NT2/D1 (cell line): ENCODE results near the gene IER5L.

Experiments
- DNase-seq: peaks from one replicate; pipeline ENCODE4 v3.0.0-alpha.2; 2011; ENCODE audit warnings: low read depth, low spot score
- H3K27me3 ChIP-seq: 2 replicates; pipeline ENCODE4 v1.6.0; 2011; ENCODE audit warnings: mild to moderate bottlenecking; ENCODE audit not compliant: insufficient read length, insufficient read depth
- H3K36me3 ChIP-seq: 2 replicates; pipeline ENCODE4 v1.6.1; 2011; ENCODE audit warnings: mild to moderate bottlenecking, low read length, mixed read lengths; ENCODE audit not compliant: insufficient read depth, insufficient read length
- H3K4me1 ChIP-seq: 2 replicates; pipeline ENCODE4 v1.5.1; 2011; ENCODE audit not compliant: insufficient read depth, insufficient read length
- H3K4me3 ChIP-seq: 2 replicates; pipeline ENCODE4 v1.5.1; 2011; ENCODE audit warnings: low read depth; ENCODE audit not compliant: insufficient read length
- H3K9ac ChIP-seq: 2 replicates; pipeline ENCODE4 v1.6.0; 2011; ENCODE audit warnings: low read depth; ENCODE audit not compliant: insufficient read length
- H3K9me3 ChIP-seq: 2 replicates; pipeline ENCODE4 v1.5.1; 2011; ENCODE audit warnings: mild to moderate bottlenecking, low read length; ENCODE audit not compliant: insufficient read depth
- SUZ12 ChIP-seq: IDR thresholded peaks from 2 replicates; pipeline ENCODE4 v1.6.1; 2011; ENCODE audit not compliant: insufficient read length, insufficient read depth; ENCODE audit errors: extremely low read depth
- YY1 ChIP-seq: IDR thresholded peaks from 2 replicates; pipeline ENCODE4 v1.6.1; 2011; ENCODE audit not compliant: insufficient read length, insufficient read depth
- ZNF274 ChIP-seq: IDR thresholded peaks from 2 replicates; pipeline ENCODE4 v1.6.1; 2011; ENCODE audit warnings: mild to moderate bottlenecking, low read depth, low read length

IER5L gene

GRCh38 chr9:129141066-129142041 lies 36.7 kb downstream of the IER5L start:
- Histone ChIP-seq H3K4me3 (peak overlapping the region; percentile 24), H3K9me3 (no peaks in the 10 kb centered on the region), H3K4me1 (peaks cover 41% of the 10 kb centered on the region), H3K36me3 (peaks cover 59% of the 10 kb centered on the region), H3K9ac (peak overlapping the region; percentile 99), H3K27me3 (no peaks in the 10 kb centered on the region)
- no peak for TF ChIP-seq YY1
- no peak for TF ChIP-seq SUZ12
- TF ChIP-seq ZNF274 = no peak
- DNase-seq = no peak

DNA sequence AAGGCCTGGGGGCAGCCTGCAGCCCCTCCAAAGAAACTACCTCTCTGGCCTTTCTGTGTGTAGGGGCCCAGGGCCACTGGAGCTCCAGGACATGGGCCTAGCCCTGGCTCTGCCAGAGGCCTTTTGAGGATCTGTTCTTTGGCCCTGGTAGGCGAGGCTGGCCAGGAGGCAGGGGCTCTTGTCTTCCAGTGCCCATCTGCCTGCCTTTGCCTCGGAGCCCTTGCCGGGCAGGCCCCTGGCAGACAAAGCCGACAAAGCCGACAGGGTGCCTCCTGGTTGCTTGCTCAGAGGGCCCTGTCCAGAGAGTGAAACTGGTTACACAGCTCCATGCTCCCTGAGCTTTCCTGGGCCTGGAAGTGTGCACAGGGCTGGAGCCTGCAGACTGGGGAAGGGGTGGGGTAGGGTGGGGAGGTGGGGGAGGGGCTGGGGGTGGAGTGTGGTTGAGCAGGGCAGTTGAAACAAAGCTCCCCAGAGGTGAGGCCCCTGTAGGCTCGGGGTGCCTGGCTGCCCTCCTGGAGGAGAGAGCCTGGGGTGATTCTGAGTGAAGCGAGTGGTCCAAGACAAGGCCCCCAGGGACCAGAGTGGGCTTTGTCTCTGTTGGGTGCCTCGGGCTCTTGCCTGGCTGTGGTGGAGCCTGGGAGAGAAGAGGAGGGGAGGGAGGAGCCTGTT lies 37.5 kb downstream of the IER5L start:
- Histone ChIP-seq H3K9me3 (no peaks in the 10 kb centered on the region), H3K4me3 (peak overlapping the region; percentile 69), H3K27me3 (no peaks in the 10 kb centered on the region), H3K36me3 (peaks cover 64% of the 10 kb centered on the region), H3K9ac (peak overlapping the region; percentile 99), H3K4me1 (peaks cover 36% of the 10 kb centered on the region)
- no peak for DNase-seq
- TF ChIP-seq SUZ12 (no peak), YY1 (no peak), ZNF274 (no peak)

GRCh38 chr9:129139993-129140396 lies 38.1 kb downstream of the IER5L start:
- Histone ChIP-seq H3K9me3 (no peaks in the 10 kb centered on the region), H3K36me3 (peaks cover 66% of the 10 kb centered on the region), H3K9ac (peak overlapping the region; percentile 99), H3K27me3 (no peaks in the 10 kb centered on the region), H3K4me3 (peak overlapping the region; percentile 69), H3K4me1 (peaks cover 32% of the 10 kb centered on the region)
- peak; percentile 98 for DNase-seq
- TF ChIP-seq YY1 = peak; percentile 82
- no peak for TF ChIP-seq ZNF274

- no peaks in the 10 kb centered on the region for H3K27me3 ChIP-seq
- peak overlapping the region; percentile 27 for H3K4me3 ChIP-seq
- peaks cover 32% of the 10 kb centered on the region for H3K4me1 ChIP-seq
- DNase-seq = peak; percentile 77
- TF ChIP-seq ZNF274 = no peak
- TF ChIP-seq YY1 = no peak
- no peak for TF ChIP-seq SUZ12
- peak overlapping the region; percentile 88 for H3K9ac ChIP-seq
- no peaks in the 10 kb centered on the region for H3K9me3 ChIP-seq
- peaks cover 72% of the 10 kb centered on the region for H3K36me3 ChIP-seq
Observed at GRCh38 chr9:129139233-129139992, 38.6 kb downstream of the IER5L start.

GRCh38 chr9:129138476-129139232 lies 39.4 kb downstream of the IER5L start:
- peaks cover 69% of the 10 kb centered on the region for H3K36me3 ChIP-seq
- H3K9ac ChIP-seq = peak overlapping the region; percentile 51

GRCh38 chr9:129138144-129138462 lies 40.0 kb downstream of the IER5L start:
- H3K27me3 ChIP-seq = no peaks in the 10 kb centered on the region
- no peak for DNase-seq
- H3K9me3 ChIP-seq = no peaks in the 10 kb centered on the region
- TF ChIP-seq SUZ12 = no peak
- no peak for TF ChIP-seq YY1
- TF ChIP-seq ZNF274 = no peak
- peaks cover 69% of the 10 kb centered on the region for H3K36me3 ChIP-seq
- H3K4me1 ChIP-seq = peaks cover 22% of the 10 kb centered on the region
- peak overlapping the region; percentile 51 for H3K9ac ChIP-seq
- H3K4me3 ChIP-seq = no peak overlapping the region

More at GRCh38 chr9:129138476-129139232, 39.4 kb downstream of the IER5L start:
- TF ChIP-seq ZNF274 (no peak), SUZ12 (no peak), YY1 (no peak)
- H3K4me3 ChIP-seq = no peak overlapping the region
- no peaks in the 10 kb centered on the region for H3K27me3 ChIP-seq
- DNase-seq = no peak
- H3K9me3 ChIP-seq = no peaks in the 10 kb centered on the region
- H3K4me1 ChIP-seq = peaks cover 26% of the 10 kb centered on the region
